Type B pancreatic cell (in vitro differentiated cells): Measurements from ENCODE around the gene INPP4B. TPM values are rescaled to one million over a fixed set of nuclear protein-coding genes. Genes with fewer than 3 reads are reported as not detected.

Experiments used
- DNase-seq: peaks from one replicate; pipeline ENCODE4 v3.0.0; 2021; ENCODE audit warnings: mixed read lengths; ENCODE audit not compliant: unreplicated experiment; ENCODE audit errors: extremely low spot score
- H3K27ac Mint-ChIP-seq: 2 replicates; pipeline ENCODE4 v1.8.0; 2021; ENCODE audit warnings: mild to moderate bottlenecking, mixed read lengths
- H3K27me3 Mint-ChIP-seq: 2 replicates; pipeline ENCODE4 v1.8.0; 2021; ENCODE audit warnings: mixed read lengths
- H3K36me3 Mint-ChIP-seq: 2 replicates; pipeline ENCODE4 v1.8.0; 2021; ENCODE audit warnings: mixed read lengths
- H3K4me1 Mint-ChIP-seq: one replicate; pipeline ENCODE4 v1.8.0; 2021; ENCODE audit warnings: mixed read lengths; ENCODE audit not compliant: unreplicated experiment
- H3K4me3 Mint-ChIP-seq: 2 replicates; pipeline ENCODE4 v1.8.0; 2021; ENCODE audit warnings: mild to moderate bottlenecking, mixed read lengths
- H3K9me3 Mint-ChIP-seq: 2 replicates; pipeline ENCODE4 v1.8.0; 2021; ENCODE audit warnings: mixed read lengths
- total RNA-seq: library from RNA; stranded (reverse); gene quantifications from 2 replicates; pipeline ENCODE4 v1.2.1, GENCODE V29; 2021; ENCODE audit warnings: low replicate concordance
- TF ChIP-seq, protein P1 (sequence below): fragments of 200-600 bp; sonication (generic); conservative IDR thresholded peaks from 2 replicates; pipeline ENCODE4 v1.5.0; 2021; ENCODE audit warnings: antibody characterized with exemption, mild to moderate bottlenecking

INPP4B gene
- total RNA-seq, 1 donor from 2014 or later, result 9.0 TPM

DNA sequence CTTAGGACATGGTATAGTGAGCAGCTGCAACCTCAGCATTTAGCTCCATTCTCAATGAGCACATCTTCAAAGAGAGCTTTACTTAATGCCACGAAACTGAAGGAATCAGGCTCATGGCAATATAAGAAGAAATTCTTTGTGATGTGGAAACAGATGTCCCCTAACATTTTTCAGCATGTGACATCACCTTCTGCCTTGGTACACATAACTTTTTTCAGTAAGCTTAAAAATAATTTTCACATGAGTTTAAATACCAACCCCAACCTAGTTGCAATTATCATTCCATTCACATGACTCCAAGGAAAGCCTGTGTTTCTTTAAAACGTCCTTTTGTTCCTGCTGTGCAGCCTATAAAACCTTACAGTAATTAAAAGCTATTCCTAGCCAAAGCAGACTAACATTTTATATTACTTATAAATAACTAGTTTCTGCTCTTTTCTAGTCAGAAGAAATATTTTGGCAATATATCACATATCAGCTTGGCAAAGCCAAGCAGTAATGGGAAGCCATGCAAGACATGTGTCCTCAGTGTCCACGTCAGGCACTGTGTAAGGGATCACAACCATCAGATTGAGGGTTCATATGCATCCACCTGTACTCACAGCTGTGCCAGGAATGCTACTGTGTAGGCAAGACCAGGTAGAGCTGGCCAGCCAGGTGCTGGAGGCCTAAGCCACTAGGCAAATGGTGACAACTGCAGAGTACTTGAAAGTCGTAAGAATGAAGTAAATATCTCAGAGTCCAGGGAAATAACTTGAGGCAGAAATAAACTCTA lies 466.6 kb downstream of the INPP4B start:
- no peaks in the 10 kb centered on the region for H3K9me3 Mint-ChIP-seq
- no peaks in the 10 kb centered on the region for H3K36me3 Mint-ChIP-seq
- TF ChIP-seq, protein P1, sequence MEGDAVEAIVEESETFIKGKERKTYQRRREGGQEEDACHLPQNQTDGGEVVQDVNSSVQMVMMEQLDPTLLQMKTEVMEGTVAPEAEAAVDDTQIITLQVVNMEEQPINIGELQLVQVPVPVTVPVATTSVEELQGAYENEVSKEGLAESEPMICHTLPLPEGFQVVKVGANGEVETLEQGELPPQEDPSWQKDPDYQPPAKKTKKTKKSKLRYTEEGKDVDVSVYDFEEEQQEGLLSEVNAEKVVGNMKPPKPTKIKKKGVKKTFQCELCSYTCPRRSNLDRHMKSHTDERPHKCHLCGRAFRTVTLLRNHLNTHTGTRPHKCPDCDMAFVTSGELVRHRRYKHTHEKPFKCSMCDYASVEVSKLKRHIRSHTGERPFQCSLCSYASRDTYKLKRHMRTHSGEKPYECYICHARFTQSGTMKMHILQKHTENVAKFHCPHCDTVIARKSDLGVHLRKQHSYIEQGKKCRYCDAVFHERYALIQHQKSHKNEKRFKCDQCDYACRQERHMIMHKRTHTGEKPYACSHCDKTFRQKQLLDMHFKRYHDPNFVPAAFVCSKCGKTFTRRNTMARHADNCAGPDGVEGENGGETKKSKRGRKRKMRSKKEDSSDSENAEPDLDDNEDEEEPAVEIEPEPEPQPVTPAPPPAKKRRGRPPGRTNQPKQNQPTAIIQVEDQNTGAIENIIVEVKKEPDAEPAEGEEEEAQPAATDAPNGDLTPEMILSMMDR, result no peak
- no peak for DNase-seq
- H3K27ac Mint-ChIP-seq, result peak overlapping the region; percentile 82
- H3K4me1 Mint-ChIP-seq, result peaks cover 23% of the 10 kb centered on the region
- no peaks in the 10 kb centered on the region for H3K27me3 Mint-ChIP-seq
- peak overlapping the region; percentile 33 for H3K4me3 Mint-ChIP-seq

DNA sequence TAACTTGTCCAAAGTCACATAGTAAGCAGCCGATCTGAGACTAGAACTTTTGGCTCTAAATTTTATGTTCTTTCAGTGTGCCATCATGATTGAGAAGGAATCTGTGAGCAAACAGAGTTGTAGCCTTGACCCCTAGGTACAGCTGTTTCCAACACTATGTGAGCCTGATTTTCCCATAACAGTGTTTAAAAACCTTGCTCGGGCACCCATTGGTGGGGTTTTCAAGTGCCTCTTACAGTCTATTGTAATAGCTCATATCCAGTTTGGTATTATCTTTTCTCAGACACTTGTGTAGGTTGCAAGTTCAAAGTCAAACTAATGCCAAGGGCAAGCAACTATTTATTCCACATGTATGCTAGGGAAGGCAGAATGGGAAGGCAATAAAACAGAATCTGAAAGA lies 467.9 kb downstream of the INPP4B start:
- H3K9me3 Mint-ChIP-seq, result no peaks in the 10 kb centered on the region
- no peaks in the 10 kb centered on the region for H3K27me3 Mint-ChIP-seq
- H3K4me1 Mint-ChIP-seq, result peaks cover 23% of the 10 kb centered on the region
- no peaks in the 10 kb centered on the region for H3K36me3 Mint-ChIP-seq
- H3K27ac Mint-ChIP-seq, result no peak overlapping the region
- no peak overlapping the region for H3K4me3 Mint-ChIP-seq
- no peak for DNase-seq
- TF ChIP-seq, protein P1, result no peak

DNA sequence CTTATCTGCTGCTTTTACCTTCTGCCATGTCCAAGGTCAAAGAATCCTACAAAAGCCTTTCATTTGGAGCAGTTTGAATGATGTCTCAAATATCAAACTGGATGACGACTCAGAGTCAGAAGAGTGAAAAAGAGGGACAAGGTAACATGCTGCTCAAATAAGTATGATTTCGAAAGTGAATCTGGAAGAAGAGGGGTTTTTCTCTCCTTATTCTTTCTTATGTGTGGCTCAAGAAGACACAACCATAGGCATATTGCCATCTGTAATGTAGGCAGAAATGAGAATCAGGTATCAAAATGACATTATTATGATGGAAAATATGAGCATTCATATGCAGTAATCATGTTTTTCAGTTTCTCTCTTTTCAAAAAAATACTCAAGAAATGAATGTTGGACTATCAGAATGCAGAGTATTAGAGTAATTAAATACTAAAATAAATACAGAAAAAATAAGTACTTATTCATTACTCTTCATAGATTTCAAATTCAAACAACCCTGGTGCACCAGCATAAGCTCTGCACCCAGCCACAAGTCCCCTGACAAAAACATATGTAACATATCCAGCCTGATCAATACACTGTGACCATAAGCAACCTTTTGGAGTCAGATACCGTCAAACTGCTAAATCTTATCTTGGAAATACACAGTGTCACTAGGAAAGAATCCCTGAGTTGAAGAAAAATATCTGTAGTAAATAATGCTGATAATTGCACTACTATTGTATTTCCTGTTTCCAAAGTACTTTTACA lies 468.6 kb downstream of the INPP4B start:
- no peaks in the 10 kb centered on the region for H3K36me3 Mint-ChIP-seq
- H3K4me3 Mint-ChIP-seq, result no peak overlapping the region
- no peaks in the 10 kb centered on the region for H3K27me3 Mint-ChIP-seq
- no peak overlapping the region for H3K27ac Mint-ChIP-seq
- TF ChIP-seq, protein P1, result no peak
- no peaks in the 10 kb centered on the region for H3K9me3 Mint-ChIP-seq
- H3K4me1 Mint-ChIP-seq, result peaks cover 27% of the 10 kb centered on the region
- DNase-seq, result no peak

DNA sequence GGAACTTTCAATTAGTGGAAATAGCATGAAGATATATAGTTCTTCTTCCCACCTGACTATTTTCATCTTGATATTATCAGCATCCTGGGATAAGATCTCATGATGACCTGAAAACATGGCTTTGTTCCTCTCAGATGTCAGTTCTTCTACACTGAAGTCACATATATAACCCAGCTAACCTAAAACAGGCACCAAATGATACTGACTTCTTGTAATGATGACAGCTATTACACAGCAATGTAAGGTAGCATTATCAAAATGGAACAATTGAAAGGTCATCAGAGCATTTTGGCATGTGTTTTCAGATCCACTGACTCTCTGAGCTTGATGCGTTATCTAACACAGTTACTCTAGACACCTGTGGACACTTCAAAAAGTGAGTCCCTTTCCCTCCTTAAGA lies 469.9 kb downstream of the INPP4B start:
- DNase-seq, result no peak
- Mint-ChIP-seq H3K9me3 (peaks cover 2% of the 10 kb centered on the region), H3K36me3 (no peaks in the 10 kb centered on the region), H3K4me1 (peaks cover 27% of the 10 kb centered on the region), H3K4me3 (no peak overlapping the region), H3K27me3 (no peaks in the 10 kb centered on the region), H3K27ac (no peak overlapping the region)
- TF ChIP-seq, protein P1, result no peak

DNA sequence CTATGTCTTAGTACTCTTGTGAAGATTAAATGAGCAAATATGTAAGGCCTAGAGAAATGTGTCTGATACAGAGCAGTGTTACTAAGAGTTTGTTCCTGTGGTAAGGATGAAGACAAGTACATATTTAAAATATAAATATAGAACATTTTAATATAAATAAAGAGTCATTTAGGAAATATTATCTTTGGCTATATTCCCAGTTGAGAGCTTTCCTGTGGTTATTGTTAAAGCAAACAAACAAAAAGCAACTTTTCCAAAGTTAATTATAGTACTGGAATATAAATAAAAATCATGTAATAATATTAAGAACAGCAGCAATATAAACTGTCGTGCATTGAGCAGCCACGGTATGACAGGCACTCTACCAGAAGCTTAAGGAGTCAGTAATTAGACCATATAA lies 472.5 kb downstream of the INPP4B start:
- no peaks in the 10 kb centered on the region for H3K27me3 Mint-ChIP-seq
- no peak for DNase-seq
- peaks cover 2% of the 10 kb centered on the region for H3K36me3 Mint-ChIP-seq
- H3K27ac Mint-ChIP-seq, result no peak overlapping the region
- H3K4me3 Mint-ChIP-seq, result no peak overlapping the region
- TF ChIP-seq, protein P1, result no peak
- H3K9me3 Mint-ChIP-seq, result peaks cover 9% of the 10 kb centered on the region
- H3K4me1 Mint-ChIP-seq, result peaks cover 13% of the 10 kb centered on the region
